Measurements from ENCODE around the gene CNR2. TPM values are rescaled to one million over a fixed set of nuclear protein-coding genes. Genes with fewer than 3 reads are reported as not detected.
"Not testable (repeated sequence)": the region's sequence is repeated elsewhere in the genome, so short reads cannot be mapped to it uniquely, and the experiment has no call there.

The CNR2 gene
- total RNA-seq, 2 donors from 2014 or later: not detected

GRCh38 chr1:23854568-23854967, 58.6 kb downstream of the CNR2 start:
- H3K27me3 ChIP-seq (ENCODE audit: control insufficient read depth, insufficient read depth, low read length, poor library complexity, severe bottlenecking): no peaks in the 10 kb centered on the region
- Mint-ChIP-seq H3K27ac (no peak overlapping the region), H3K4me3 (no peak overlapping the region), H3K4me1 (peaks cover 11% of the 10 kb centered on the region), H3K36me3 (ENCODE audit: low read depth) (peaks cover 23% of the 10 kb centered on the region), H3K27me3 (ENCODE audit: insufficient read depth) (no peaks in the 10 kb centered on the region), H3K9me3 (peaks cover 20% of the 10 kb centered on the region)
- no peak for DNase-seq
- H3K4me3 ChIP-seq (ENCODE audit: low read length): no peak overlapping the region
- H3K4me1 ChIP-seq (ENCODE audit: control insufficient read depth, insufficient read depth, low read length): no peaks in the 10 kb centered on the region
- TF ChIP-seq, protein P1, sequence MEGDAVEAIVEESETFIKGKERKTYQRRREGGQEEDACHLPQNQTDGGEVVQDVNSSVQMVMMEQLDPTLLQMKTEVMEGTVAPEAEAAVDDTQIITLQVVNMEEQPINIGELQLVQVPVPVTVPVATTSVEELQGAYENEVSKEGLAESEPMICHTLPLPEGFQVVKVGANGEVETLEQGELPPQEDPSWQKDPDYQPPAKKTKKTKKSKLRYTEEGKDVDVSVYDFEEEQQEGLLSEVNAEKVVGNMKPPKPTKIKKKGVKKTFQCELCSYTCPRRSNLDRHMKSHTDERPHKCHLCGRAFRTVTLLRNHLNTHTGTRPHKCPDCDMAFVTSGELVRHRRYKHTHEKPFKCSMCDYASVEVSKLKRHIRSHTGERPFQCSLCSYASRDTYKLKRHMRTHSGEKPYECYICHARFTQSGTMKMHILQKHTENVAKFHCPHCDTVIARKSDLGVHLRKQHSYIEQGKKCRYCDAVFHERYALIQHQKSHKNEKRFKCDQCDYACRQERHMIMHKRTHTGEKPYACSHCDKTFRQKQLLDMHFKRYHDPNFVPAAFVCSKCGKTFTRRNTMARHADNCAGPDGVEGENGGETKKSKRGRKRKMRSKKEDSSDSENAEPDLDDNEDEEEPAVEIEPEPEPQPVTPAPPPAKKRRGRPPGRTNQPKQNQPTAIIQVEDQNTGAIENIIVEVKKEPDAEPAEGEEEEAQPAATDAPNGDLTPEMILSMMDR (conservative IDR thresholded peaks at IDR 0.05): peak; percentile 45
- no peak overlapping the region for H3K9ac ChIP-seq (ENCODE audit: extremely low read depth, low read length, poor library complexity, severe bottlenecking)
- H3K27ac ChIP-seq (ENCODE audit: low read depth, low read length): no peak overlapping the region
- no peaks in the 10 kb centered on the region for H3K9me3 ChIP-seq (ENCODE audit: control insufficient read depth, low read length)
- H3K36me3 ChIP-seq (ENCODE audit: control insufficient read depth, insufficient read depth, low read length): no peaks in the 10 kb centered on the region
- WGBS, 2 experiments (ENCODE audit: insufficient coverage in 1 of 2, insufficient read length in 1 of 2): 50% methylated on average over 2 of the region's 2 CpGs; no CpG with 5 or more reads in 1 of the 2 experiments

DNA sequence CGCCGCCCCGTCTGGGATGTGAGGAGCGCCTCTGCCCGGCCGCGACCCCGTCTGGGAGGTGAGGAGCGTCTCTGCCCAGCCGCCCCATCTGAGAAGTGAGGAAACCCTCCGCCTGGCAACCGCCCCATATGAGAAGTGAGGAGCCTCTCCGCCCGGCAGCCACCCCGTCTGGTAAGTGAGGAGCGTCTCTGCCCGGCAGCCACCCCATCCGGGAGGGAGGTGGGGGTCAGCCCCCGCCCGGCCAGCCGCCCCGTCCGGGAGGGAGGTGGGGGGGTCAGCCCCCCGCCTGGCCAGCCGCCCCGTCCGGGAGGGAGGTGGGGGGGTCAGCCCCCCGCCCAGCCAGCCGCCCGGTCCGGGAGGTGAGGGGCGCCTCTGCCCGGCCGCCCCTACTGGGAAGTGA, 60.0 kb downstream of the CNR2 start:
- Mint-ChIP-seq H3K4me1 (peaks cover 11% of the 10 kb centered on the region), H3K9me3 (peaks cover 28% of the 10 kb centered on the region), H3K36me3 (ENCODE audit: low read depth) (peaks cover 31% of the 10 kb centered on the region)
- not testable (repeated sequence) for H3K27ac Mint-ChIP-seq; DNase-seq; H3K4me1 ChIP-seq (ENCODE audit: control insufficient read depth, insufficient read depth, low read length); H3K27me3 ChIP-seq (ENCODE audit: control insufficient read depth, insufficient read depth, low read length, poor library complexity, severe bottlenecking); H3K27me3 Mint-ChIP-seq (ENCODE audit: insufficient read depth); H3K4me3 Mint-ChIP-seq; H3K4me3 ChIP-seq (ENCODE audit: low read length); H3K36me3 ChIP-seq (ENCODE audit: control insufficient read depth, insufficient read depth, low read length); H3K9me3 ChIP-seq (ENCODE audit: control insufficient read depth, low read length); H3K27ac ChIP-seq (ENCODE audit: low read depth, low read length); H3K9ac ChIP-seq (ENCODE audit: extremely low read depth, low read length, poor library complexity, severe bottlenecking)
- WGBS, 2 experiments (ENCODE audit: insufficient coverage in 1 of 2, insufficient read length in 1 of 2): 92 to 100% methylated on average over 3 to 15 of the region's 34 CpGs

DNA sequence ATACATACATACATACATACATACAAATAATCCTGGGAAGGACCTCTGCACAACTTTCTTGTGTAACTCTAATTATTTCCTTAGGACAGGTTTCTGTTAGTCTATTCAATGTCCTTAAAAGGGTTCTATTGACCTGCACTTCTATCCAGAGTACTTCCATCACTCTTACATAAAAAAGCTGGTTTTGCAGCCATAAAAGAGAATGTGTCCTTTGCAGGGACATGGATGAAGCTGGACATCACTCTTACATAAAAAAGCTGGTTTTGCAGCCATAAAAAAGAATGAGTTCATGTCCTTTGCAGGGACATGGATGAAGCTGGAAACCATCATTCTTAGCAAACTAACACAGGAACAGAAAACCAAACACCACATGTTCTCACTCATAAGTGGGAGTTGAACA, 61.8 kb downstream of the CNR2 start:
- H3K9ac ChIP-seq (ENCODE audit: extremely low read depth, low read length, poor library complexity, severe bottlenecking); H3K4me3 Mint-ChIP-seq; H3K27me3 Mint-ChIP-seq (ENCODE audit: insufficient read depth); H3K9me3 ChIP-seq (ENCODE audit: control insufficient read depth, low read length); H3K27ac Mint-ChIP-seq; H3K4me3 ChIP-seq (ENCODE audit: low read length); DNase-seq; H3K4me1 ChIP-seq (ENCODE audit: control insufficient read depth, insufficient read depth, low read length); H3K27ac ChIP-seq (ENCODE audit: low read depth, low read length); H3K27me3 ChIP-seq (ENCODE audit: control insufficient read depth, insufficient read depth, low read length, poor library complexity, severe bottlenecking); H3K36me3 ChIP-seq (ENCODE audit: control insufficient read depth, insufficient read depth, low read length): not testable (repeated sequence)
- H3K36me3 Mint-ChIP-seq (ENCODE audit: low read depth): peaks cover 36% of the 10 kb centered on the region
- peaks cover 42% of the 10 kb centered on the region for H3K9me3 Mint-ChIP-seq
- H3K4me1 Mint-ChIP-seq: peaks cover 11% of the 10 kb centered on the region

DNA sequence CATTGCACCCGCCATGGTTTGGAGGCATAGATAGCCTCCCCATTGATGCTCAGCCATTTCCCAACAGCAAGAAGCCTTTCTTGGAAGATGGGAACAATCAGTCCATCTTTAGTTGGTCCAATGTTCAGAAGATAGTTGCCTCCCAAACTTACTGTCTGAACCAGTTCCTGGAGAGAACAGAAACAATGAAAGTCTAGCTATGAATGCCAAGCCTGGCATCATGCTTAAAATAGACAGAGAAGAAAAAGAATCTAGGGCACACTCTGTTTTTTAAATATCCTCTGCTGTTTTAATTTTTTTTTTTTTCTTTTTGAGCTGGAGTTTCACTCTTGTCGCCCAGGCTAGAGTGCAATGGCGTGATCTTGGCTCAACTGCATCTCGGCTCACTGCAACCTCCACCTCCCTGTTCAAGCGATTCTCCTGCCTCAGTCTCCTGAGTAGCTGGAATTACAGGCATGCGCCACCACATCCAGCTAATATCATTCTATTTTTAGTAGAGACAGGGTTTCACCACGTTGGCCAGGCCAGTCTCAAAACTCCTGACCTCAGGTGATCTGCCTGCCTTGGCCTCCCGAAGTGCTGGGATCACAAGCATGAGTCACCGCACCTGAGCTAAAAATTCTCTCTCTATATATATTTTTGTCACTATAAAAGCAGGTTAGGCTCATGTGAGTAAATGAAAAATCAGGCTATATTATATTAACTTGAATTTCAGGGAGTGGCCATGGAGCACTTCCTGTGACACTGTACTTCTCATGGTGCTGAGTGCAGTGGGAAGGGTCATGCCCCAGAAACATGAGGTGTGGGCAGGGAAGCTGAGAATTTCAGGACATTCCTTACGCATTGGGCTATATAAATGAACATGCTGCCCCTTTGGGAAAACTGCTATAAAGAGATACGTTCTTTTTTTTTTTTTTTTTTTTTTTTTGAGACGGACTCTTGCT, 64.2 kb downstream of the CNR2 start:
- Histone ChIP-seq H3K9me3 (ENCODE audit: control insufficient read depth, low read length) (peaks cover 8% of the 10 kb centered on the region), H3K4me1 (ENCODE audit: control insufficient read depth, insufficient read depth, low read length) (no peaks in the 10 kb centered on the region), H3K27me3 (ENCODE audit: control insufficient read depth, insufficient read depth, low read length, poor library complexity, severe bottlenecking) (no peaks in the 10 kb centered on the region), H3K36me3 (ENCODE audit: control insufficient read depth, insufficient read depth, low read length) (peaks cover 7% of the 10 kb centered on the region), H3K4me3 (ENCODE audit: low read length) (no peak overlapping the region), H3K27ac (ENCODE audit: low read depth, low read length) (no peak overlapping the region), H3K9ac (ENCODE audit: extremely low read depth, low read length, poor library complexity, severe bottlenecking) (no peak overlapping the region)
- H3K27me3 Mint-ChIP-seq (ENCODE audit: insufficient read depth): no peaks in the 10 kb centered on the region
- 89 to 90% methylated on average over 7 to 12 of the region's 12 CpGs for whole genome bisulfite sequencing, 2 experiments (ENCODE audit: insufficient coverage in 1 of 2, insufficient read length in 1 of 2)
- peaks cover 37% of the 10 kb centered on the region for H3K36me3 Mint-ChIP-seq (ENCODE audit: low read depth)
- H3K27ac Mint-ChIP-seq: no peak overlapping the region
- TF ChIP-seq, protein P1 (conservative IDR thresholded peaks at IDR 0.05): no peak
- no peaks in the 10 kb centered on the region for H3K4me1 Mint-ChIP-seq
- H3K9me3 Mint-ChIP-seq: peaks cover 37% of the 10 kb centered on the region
- DNase-seq: no peak
- no peak overlapping the region for H3K4me3 Mint-ChIP-seq

GRCh38 chr1:23847482-23848095, 65.6 kb downstream of the CNR2 start:
- Mint-ChIP-seq H3K9me3 (peaks cover 32% of the 10 kb centered on the region), H3K36me3 (ENCODE audit: low read depth) (peaks cover 35% of the 10 kb centered on the region)
- H3K27me3 ChIP-seq (ENCODE audit: control insufficient read depth, insufficient read depth, low read length, poor library complexity, severe bottlenecking); H3K4me1 ChIP-seq (ENCODE audit: control insufficient read depth, insufficient read depth, low read length); H3K4me3 Mint-ChIP-seq; H3K4me1 Mint-ChIP-seq; H3K27ac ChIP-seq (ENCODE audit: low read depth, low read length); H3K9me3 ChIP-seq (ENCODE audit: control insufficient read depth, low read length); H3K36me3 ChIP-seq (ENCODE audit: control insufficient read depth, insufficient read depth, low read length); H3K27me3 Mint-ChIP-seq (ENCODE audit: insufficient read depth); H3K9ac ChIP-seq (ENCODE audit: extremely low read depth, low read length, poor library complexity, severe bottlenecking); H3K27ac Mint-ChIP-seq; DNase-seq; H3K4me3 ChIP-seq (ENCODE audit: low read length): not testable (repeated sequence)
- 93% methylated on average over 2 of the region's 2 CpGs; no CpG with 5 or more reads in 1 of the 2 experiments for WGBS, 2 experiments (ENCODE audit: insufficient coverage in 1 of 2, insufficient read length in 1 of 2)
